Measurements from ENCODE around the gene IGF2BP2. TPM values are rescaled to one million over a fixed set of nuclear protein-coding genes. Genes with fewer than 3 reads are reported as not detected.

The IGF2BP2 gene
- total and polyA plus RNA-seq, 2 of the 13 experiments (the other 11 are each of a cell fraction or from before 2014, with no cell fraction given): 6.5 to 46.0 TPM

DNA sequence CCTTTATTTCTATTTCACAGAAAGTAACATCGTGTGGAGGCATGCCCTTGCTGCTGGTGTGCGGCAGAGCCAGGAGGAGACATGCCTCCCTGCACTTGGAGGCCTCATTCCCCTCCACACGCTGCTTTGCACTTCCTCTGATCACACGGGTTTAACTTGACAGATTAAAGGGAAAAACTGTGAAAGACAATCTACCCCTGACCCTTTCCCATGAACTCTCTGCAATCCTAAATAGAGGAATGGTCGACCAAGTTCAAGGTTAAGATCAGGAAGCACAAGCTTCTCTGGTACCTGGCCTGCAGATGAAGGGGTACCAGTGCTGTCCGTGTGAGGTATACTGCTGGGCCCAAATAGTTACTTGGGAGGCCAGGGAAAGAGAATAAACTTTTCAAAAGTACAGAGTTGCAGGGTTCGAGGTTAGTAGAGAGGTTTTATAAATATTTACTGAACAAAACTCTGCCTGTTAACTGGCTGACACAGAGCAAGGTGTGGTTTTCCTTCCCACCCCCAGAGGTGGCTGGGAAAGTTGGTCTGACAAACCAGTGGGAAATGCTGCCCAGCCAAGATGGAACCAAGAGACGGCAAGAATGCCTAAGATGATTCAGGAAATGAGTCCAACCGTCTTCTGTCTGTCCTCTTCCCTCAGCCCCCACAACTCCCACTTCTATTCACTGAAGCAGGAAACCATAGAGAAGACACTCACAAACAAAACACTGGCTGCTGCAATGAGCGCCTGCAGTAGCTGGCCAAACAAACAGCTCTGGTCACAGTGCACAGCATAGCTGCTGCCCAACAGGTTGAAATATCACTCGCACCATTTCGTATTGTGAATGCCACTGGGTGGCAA is 79.6 kb downstream of the IGF2BP2 start (continued):
- TF ChIP-seq MIER2 (CRISPR knock-in tag; IDR thresholded peaks at IDR 0.05): no peak
- no peak for TF ChIP-seq REXO4 (CRISPR knock-in tag; IDR thresholded peaks at IDR 0.05; ENCODE audit: borderline replicate concordance)
- no peak for TF ChIP-seq GATA4 (IDR thresholded peaks at IDR 0.05; ENCODE audit: borderline replicate concordance, low read depth)
- TF ChIP-seq PITX1 (CRISPR knock-in tag; IDR thresholded peaks at IDR 0.05): peak; percentile 76
- no peak for TF ChIP-seq ZFP41 (CRISPR knock-in tag; IDR thresholded peaks at IDR 0.05; ENCODE audit: borderline replicate concordance)
- TF ChIP-seq ZNF142 (CRISPR knock-in tag; IDR thresholded peaks at IDR 0.05): no peak
- no peak for TF ChIP-seq ARID3A (IDR thresholded peaks at IDR 0.05; ENCODE audit: low read depth, low read length)
- no peak for TF ChIP-seq PHF5A (CRISPR knock-in tag; IDR thresholded peaks at IDR 0.05; ENCODE audit: low read depth, unreplicated experiment)
- no peak for TF ChIP-seq NFYB (CRISPR knock-in tag; IDR thresholded peaks at IDR 0.05)
- TF ChIP-seq, protein P1, sequence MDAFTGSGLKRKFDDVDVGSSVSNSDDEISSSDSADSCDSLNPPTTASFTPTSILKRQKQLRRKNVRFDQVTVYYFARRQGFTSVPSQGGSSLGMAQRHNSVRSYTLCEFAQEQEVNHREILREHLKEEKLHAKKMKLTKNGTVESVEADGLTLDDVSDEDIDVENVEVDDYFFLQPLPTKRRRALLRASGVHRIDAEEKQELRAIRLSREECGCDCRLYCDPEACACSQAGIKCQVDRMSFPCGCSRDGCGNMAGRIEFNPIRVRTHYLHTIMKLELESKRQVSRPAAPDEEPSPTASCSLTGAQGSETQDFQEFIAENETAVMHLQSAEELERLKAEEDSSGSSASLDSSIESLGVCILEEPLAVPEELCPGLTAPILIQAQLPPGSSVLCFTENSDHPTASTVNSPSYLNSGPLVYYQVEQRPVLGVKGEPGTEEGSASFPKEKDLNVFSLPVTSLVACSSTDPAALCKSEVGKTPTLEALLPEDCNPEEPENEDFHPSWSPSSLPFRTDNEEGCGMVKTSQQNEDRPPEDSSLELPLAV (CRISPR knock-in tag; conservative IDR thresholded peaks at IDR 0.05; ENCODE audit: low read depth): no peak
- no peak for TF ChIP-seq PRPF4 (IDR thresholded peaks at IDR 0.05; ENCODE audit: low read depth, low read length, poor library complexity, severe bottlenecking)
- TF ChIP-seq ZNF800 (CRISPR knock-in tag; IDR thresholded peaks at IDR 0.05): no peak; the same call in 1 of the 2 replicates
- TF ChIP-seq PCBP1 (IDR thresholded peaks at IDR 0.05; ENCODE audit: borderline replicate concordance, low read depth, low read length): no peak
- TF ChIP-seq SRSF9 (IDR thresholded peaks at IDR 0.05; ENCODE audit: borderline replicate concordance, insufficient read depth, low read depth, low read length, poor library complexity, severe bottlenecking): no peak
- no peak for TF ChIP-seq YEATS4 (CRISPR knock-in tag; IDR thresholded peaks at IDR 0.05; ENCODE audit: borderline replicate concordance)
- TF ChIP-seq, protein P2, sequence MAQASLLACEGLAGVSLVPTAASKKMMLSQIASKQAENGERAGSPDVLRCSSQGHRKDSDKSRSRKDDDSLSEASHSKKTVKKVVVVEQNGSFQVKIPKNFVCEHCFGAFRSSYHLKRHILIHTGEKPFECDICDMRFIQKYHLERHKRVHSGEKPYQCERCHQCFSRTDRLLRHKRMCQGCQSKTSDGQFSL (CRISPR knock-in tag; IDR thresholded peaks at IDR 0.05): no peak
